HAP-1 (cell line): Measurements from ENCODE around the gene NLRP7.

ENCODE experiments used
- DNase-seq, 2 experiments: peaks; one replicate each; pipeline ENCODE4 v3.0.0-alpha.2; 2016 to 2020; ENCODE audit warnings: low spot score in 2 of 2
- H3K27me3 ChIP-seq: fragments of 250-450 bp; sonication (Bioruptor Pico); 2 replicates; pipeline ENCODE4 v1.5.1; 2020; ENCODE audit warnings: low read depth, mild to moderate bottlenecking, moderate library complexity
- H3K36me3 ChIP-seq: fragments of 250-450 bp; sonication (Bioruptor Pico); replicated peaks from 2 replicates; pipeline ENCODE4 v1.5.1; 2020; ENCODE audit warnings: mild to moderate bottlenecking
- H3K4me1 ChIP-seq: fragments of 250-450 bp; sonication (Bioruptor Pico); 2 replicates; pipeline ENCODE4 v1.5.1; 2020; ENCODE audit warnings: mild to moderate bottlenecking
- H3K4me3 ChIP-seq: fragments of 250-450 bp; sonication (Bioruptor Pico); 2 replicates; pipeline ENCODE4 v1.5.1; 2020; ENCODE audit warnings: mild to moderate bottlenecking, moderate library complexity
- H3K9me3 ChIP-seq: fragments of 250-450 bp; sonication (Bioruptor Pico); 2 replicates; pipeline ENCODE4 v1.5.1; 2020; ENCODE audit warnings: mild to moderate bottlenecking, moderate library complexity
- in situ Hi-C: fragments of 300-500 bp; cut with MboI; formaldehyde crosslinking; loops from 3 replicates; pipeline ENCODE4 v1.14.3; 2020; ENCODE audit warnings: low sequenced_read_pairs, inconsistent platforms, mixed read lengths

The NLRP7 gene

DNA sequence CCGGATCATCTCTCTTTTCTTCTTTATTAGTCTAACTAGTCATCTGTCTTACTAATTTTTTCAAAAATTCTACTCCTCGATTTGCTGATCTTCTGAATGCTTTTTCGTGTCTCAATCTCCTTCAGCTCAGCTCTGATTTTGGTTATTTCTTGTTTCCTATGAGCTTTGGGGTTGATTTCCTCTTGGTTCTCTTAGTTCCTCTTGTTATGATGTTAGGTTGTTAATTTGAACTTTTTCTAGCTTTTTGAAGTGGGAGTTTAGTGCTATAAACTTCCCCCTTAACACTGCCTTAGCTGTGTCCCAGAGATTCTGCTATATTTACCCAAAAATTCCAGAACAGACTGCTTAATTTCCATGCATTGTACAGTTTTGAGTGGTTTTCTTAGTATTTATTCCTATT, 69.9 kb downstream of the NLRP7 start:
- Histone ChIP-seq H3K27me3 (no peaks in the 10 kb centered on the region), H3K4me1 (no peaks in the 10 kb centered on the region), H3K9me3 (no peaks in the 10 kb centered on the region), H3K36me3 (no peaks in the 10 kb centered on the region), H3K4me3 (no peak overlapping the region)
- in situ Hi-C loops, result no loop called here
- no peak for DNase-seq

DNA sequence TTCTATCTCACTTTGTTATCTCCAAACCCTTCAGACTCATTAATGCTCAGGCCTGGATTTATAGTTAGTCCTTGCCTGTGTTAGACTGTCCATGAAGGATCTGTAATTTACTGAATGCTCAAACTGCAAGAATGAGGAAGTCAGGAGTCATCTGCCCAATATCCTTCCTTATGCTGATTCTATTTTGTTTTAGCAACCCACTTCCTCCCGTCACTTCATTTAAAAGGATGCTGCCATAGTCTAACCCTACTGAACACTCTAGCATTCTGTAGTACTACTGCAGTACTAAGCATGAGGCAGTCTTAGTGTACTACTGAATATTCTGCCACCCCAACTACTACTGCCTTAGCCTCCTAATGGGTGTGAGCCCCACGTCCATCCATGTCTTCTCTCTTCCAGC, 71.8 kb downstream of the NLRP7 start:
- Histone ChIP-seq H3K4me3 (no peak overlapping the region), H3K36me3 (no peaks in the 10 kb centered on the region), H3K4me1 (no peaks in the 10 kb centered on the region), H3K27me3 (no peaks in the 10 kb centered on the region), H3K9me3 (no peaks in the 10 kb centered on the region)
- in situ Hi-C loops, result no loop called here
- DNase-seq, result no peak

DNA sequence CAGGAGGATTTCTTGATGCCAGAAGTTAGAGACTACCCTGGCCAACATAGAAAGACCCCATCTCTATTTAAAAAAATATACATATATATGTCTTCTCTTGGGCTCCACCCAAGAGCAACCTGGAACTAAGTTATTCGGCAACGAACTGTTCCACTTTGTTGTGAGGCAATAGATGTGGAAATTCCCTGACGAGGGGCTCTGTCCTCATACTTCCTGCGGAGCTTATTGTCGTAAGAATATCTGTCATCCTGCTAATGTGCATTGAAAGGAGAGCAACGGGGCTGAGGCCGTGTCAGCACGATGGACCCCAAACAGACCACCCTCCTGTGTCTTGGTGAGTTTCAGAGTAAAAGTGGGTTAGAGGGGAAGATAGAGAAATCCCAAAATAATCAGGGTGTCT, 73.3 kb downstream of the NLRP7 start, which contains the start of gene FCAR:
FCAR (plus strand) TSS at position 246 of the 400 bp plus-strand sequence; CDS start at position 301, 55 bp downstream.
- no peaks in the 10 kb centered on the region for H3K36me3 ChIP-seq
- no peaks in the 10 kb centered on the region for H3K9me3 ChIP-seq
- no peak within 1 kb of the TSS for H3K4me3 ChIP-seq
- DNase-seq, result no peak
- in situ Hi-C loops, result no loop called here
- no peaks in the 10 kb centered on the region for H3K27me3 ChIP-seq
- H3K4me1 ChIP-seq, result no peaks in the 10 kb centered on the region
